Ascending aorta (tissue), 2 donors: ENCODE data around the gene MAP7. TPM values are rescaled to one million over a fixed set of nuclear protein-coding genes. Genes with fewer than 3 reads are reported as not detected.

Experiments used
- DNase-seq, 2 donors: peaks; one replicate each; pipeline ENCODE4 v3.0.0-alpha.2; 2019; ENCODE audit warnings: low spot score in 2 of 2
- H3K27ac ChIP-seq, 2 donors: fragments of 200-600 bp; sonication (generic); one replicate each; pipeline ENCODE4 v1.5.1; 2016 to 2017; ENCODE audit warnings: mild to moderate bottlenecking in 1 of 2
- H3K27me3 ChIP-seq: fragments of 200-600 bp; sonication (generic); one replicate; pipeline ENCODE4 v1.5.1; 2017
- H3K36me3 ChIP-seq, 2 donors: fragments of 200-600 bp; sonication (generic); one replicate each; pipeline ENCODE4 v1.5.1; 2016
- H3K4me1 ChIP-seq, 2 donors: fragments of 200-600 bp; sonication (generic); one replicate each; pipeline ENCODE4 v1.5.1; 2016 to 2017; ENCODE audit warnings: mild to moderate bottlenecking in 1 of 2
- H3K4me3 ChIP-seq, 2 donors: fragments of 200-600 bp; sonication (generic); one replicate each; pipeline ENCODE4 v1.5.1; 2016 to 2017; ENCODE audit warnings: mild to moderate bottlenecking in 1 of 2
- H3K9me3 ChIP-seq, 2 donors: fragments of 200-600 bp; sonication (generic); one replicate each; pipeline ENCODE4 v1.5.1; 2016
- intact Hi-C: fragments of 100-400 bp; cut with DNase I; formaldehyde crosslinking; loops from one replicate; pipeline ENCODE4 v1.15.1; 2023
- total RNA-seq: library from RNA; depleted of rRNA; stranded (reverse); fragments of >200 nt; gene quantifications from one replicate; pipeline ENCODE4 v1.1.0, GENCODE V29; 2016
- TF ChIP-seq, protein P1 (sequence below), 3 experiments: fragments of 200-600 bp in 2 of 3; fragments of 450-650 bp in 1 of 3; sonication (generic) in 2 of 3; IDR thresholded peaks; one replicate each; pipeline ENCODE4 v1.5.1; 2016 to 2019; ENCODE audit warnings: antibody characterized with exemption in 3 of 3, mild to moderate bottlenecking in 1 of 3, moderate library complexity in 1 of 3

MAP7 gene
- total RNA-seq, 1 donor from 2014 or later, result not detected

GRCh38 chr6:136317971-136318370, 232.3 kb downstream of the MAP7 start:
- Histone ChIP-seq H3K4me3 (no peak overlapping the region), H3K4me1 (no peaks in the 10 kb centered on the region), H3K27me3 (no peaks in the 10 kb centered on the region), H3K9me3 (no peaks in the 10 kb centered on the region), H3K36me3 (no peaks in the 10 kb centered on the region), H3K27ac (no peak overlapping the region)
- TF ChIP-seq, protein P1, sequence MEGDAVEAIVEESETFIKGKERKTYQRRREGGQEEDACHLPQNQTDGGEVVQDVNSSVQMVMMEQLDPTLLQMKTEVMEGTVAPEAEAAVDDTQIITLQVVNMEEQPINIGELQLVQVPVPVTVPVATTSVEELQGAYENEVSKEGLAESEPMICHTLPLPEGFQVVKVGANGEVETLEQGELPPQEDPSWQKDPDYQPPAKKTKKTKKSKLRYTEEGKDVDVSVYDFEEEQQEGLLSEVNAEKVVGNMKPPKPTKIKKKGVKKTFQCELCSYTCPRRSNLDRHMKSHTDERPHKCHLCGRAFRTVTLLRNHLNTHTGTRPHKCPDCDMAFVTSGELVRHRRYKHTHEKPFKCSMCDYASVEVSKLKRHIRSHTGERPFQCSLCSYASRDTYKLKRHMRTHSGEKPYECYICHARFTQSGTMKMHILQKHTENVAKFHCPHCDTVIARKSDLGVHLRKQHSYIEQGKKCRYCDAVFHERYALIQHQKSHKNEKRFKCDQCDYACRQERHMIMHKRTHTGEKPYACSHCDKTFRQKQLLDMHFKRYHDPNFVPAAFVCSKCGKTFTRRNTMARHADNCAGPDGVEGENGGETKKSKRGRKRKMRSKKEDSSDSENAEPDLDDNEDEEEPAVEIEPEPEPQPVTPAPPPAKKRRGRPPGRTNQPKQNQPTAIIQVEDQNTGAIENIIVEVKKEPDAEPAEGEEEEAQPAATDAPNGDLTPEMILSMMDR (IDR thresholded peaks at IDR 0.05), result no peak
- intact Hi-C loops, result no loop called here
- DNase-seq, result no peak

GRCh38 chr6:136317021-136317694, 233.1 kb downstream of the MAP7 start:
- DNase-seq, result no peak
- intact Hi-C loops, result no loop called here
- TF ChIP-seq, protein P1 (IDR thresholded peaks at IDR 0.05), result peak; percentile 52 to 78 (median 76)
- Histone ChIP-seq H3K9me3 (no peaks in the 10 kb centered on the region), H3K27ac (no peak overlapping the region), H3K4me1 (no peaks in the 10 kb centered on the region), H3K4me3 (no peak overlapping the region), H3K36me3 (no peaks in the 10 kb centered on the region), H3K27me3 (no peaks in the 10 kb centered on the region)

GRCh38 chr6:136315594-136315993, 234.6 kb downstream of the MAP7 start:
- no peak overlapping the region for H3K4me3 ChIP-seq
- H3K27me3 ChIP-seq, result no peaks in the 10 kb centered on the region
- TF ChIP-seq, protein P1 (IDR thresholded peaks at IDR 0.05), result no peak
- no peak overlapping the region for H3K27ac ChIP-seq
- H3K4me1 ChIP-seq, result no peaks in the 10 kb centered on the region
- H3K9me3 ChIP-seq, result no peaks in the 10 kb centered on the region
- H3K36me3 ChIP-seq, result no peaks in the 10 kb centered on the region
- no peak for DNase-seq
- intact Hi-C loops, result no loop called here

DNA sequence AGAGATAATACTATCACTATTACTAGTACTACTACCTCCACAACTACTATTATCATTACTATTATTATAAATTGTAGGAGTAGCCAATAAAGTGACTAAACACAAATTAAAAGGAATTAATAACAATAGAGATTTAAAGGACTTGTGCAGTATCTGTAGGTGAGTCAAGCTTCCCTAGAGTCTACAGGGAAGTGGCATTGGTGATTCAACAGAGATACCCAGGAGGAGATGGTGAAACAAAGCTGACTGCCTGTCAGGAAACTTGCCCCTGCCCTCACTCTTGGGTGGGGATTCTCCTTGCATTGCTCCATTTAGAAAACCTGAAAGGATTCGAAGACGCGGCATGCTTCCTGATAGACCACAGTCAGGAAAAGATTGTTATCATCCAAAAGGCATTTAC, 237.2 kb downstream of the MAP7 start:
- Histone ChIP-seq H3K9me3 (no peaks in the 10 kb centered on the region), H3K4me3 (no peak overlapping the region), H3K4me1 (no peaks in the 10 kb centered on the region), H3K36me3 (no peaks in the 10 kb centered on the region), H3K27me3 (no peaks in the 10 kb centered on the region), H3K27ac (no peak overlapping the region)
- DNase-seq, result no peak
- intact Hi-C loops, result no loop called here
- TF ChIP-seq, protein P1 (IDR thresholded peaks at IDR 0.05), result no peak

DNA sequence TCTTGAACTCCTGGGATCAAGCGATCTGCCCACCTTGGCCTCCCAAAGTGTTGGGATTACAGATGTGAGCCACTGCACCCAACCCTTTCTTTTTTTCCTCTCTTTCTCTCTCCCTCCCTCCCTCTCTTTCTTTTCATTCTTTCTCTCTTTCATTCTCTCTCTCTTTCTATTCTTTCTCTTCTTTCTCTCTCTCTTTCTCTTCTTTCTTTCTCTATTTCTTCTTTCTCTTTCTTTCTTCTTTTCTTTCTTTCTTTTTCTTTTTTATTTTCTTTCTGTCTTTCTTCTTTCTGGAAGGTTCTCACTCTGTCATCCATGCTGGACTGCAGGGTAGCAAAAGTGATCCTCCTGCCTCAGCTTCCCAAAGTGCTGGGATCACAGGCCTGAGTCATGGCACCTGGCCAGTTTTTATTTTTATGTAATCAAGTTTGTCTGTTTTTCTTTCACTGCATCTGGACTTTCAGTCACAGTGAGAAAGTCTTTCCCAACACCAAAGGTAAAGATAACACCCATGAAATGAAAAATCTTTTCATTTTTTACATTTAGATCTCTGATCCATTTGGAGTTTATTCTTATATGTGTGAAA, 240.4 kb downstream of the MAP7 start:
- intact Hi-C loops, result no loop called here
- Histone ChIP-seq H3K4me1 (no peaks in the 10 kb centered on the region), H3K9me3 (no peaks in the 10 kb centered on the region), H3K27me3 (no peaks in the 10 kb centered on the region), H3K27ac (no peak overlapping the region), H3K4me3 (no peak overlapping the region), H3K36me3 (no peaks in the 10 kb centered on the region)
- DNase-seq, result no peak
- TF ChIP-seq, protein P1 (IDR thresholded peaks at IDR 0.05), result no peak
